GM18508 (cell line): Measurements from ENCODE around the gene MTG2.

ENCODE experiments used
- ATAC-seq: cut with Tn5 transposase; IDR thresholded peaks from one replicate; pipeline ENCODE4 v1.9.1; 2021; ENCODE audit warnings: moderate number of reproducible peaks; ENCODE audit not compliant: insufficient read depth, unreplicated experiment

Gene MTG2

DNA sequence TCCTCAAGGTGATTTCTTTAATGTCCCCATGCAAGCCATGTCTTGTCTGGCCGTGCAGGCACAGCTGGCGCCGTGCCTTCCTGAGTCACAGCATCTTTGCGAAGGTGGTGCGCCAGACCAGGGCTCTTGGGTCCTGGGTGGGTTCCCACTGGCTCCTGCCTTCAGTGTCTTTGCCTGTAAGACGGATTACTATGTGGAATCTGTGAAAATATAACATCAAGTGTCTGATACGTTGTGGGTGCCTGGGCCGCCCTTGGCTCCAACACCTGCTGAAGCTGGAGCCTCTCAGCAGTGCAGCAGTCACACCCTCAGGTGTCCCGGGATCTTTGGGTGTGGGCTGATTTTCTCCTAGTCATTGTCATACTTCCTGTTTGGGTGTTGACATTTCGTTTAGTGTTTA, 58.7 kb downstream of the MTG2 start:
- no peak for ATAC-seq

DNA sequence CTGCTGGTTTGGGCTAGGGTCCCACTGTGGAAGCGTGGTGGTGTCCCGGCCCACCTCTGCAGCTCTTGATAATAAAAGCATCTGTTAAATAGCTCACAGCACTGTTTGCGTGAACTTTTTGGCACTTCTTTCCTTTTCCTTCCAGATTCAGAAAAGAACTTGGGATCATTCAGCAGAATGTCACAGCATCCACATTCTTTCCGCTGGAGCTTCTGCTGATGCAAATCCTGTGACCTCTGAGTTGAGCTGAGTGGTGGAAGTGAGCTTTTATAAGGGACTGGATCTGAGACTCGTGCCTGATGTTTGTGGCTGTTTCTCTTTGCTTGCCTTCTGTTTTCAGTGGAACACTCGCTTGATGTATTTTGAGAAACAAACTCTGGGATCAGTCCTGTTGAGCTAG, 59.3 kb downstream of the MTG2 start:
- no peak for ATAC-seq

- no peak for ATAC-seq
These were observed 60.3 kb downstream of the MTG2 start for GRCh38 chr20:62243106-62243505.

GRCh38 chr20:62243906-62244515, 61.2 kb downstream of the MTG2 start:
- no peak for ATAC-seq

- ATAC-seq, result no peak
These were observed 61.8 kb downstream of the MTG2 start for GRCh38 chr20:62244644-62245108.

GRCh38 chr20:62245911-62246280, 63.1 kb downstream of the MTG2 start:
- ATAC-seq, result no peak

GRCh38 chr20:62246431-62246830, 63.6 kb downstream of the MTG2 start:
- ATAC-seq, result no peak

DNA sequence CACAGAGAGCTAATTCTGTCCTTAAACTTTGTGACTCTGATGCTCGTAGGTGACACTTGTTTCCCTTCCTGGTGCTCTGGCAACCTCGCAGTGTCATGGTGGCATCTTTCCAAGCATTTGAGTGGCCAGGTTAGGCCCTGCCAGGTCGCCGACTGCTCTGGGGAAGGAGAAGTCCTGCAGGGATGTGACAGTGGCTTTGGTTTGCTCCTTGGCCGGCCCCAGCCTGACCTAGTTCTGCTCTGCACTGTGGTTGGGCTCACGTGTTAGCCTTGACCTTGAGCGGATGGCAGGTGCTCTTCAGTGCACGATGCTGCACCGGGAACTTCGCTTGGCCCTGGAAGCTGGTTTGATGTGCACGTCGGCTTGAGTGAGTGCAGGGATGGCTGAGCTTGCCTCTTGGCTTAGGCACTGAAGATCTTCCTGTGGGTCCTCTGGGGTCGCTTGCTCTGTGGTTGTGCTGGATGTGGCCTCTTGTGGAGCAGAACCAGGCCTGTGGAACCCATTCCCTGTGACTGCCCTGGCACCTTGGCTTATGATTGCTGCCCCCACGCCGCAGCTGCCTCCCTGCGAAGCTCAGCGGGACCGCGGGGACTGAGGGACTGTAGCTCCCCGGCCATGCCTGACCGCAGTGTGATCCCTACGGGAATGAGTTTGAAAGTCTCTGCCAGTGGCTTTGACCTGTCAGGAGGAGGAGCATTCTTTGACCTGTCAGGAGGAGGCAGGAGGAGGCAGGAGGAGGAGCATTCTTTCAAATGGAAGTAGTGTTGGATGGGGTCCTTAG, 64.2 kb downstream of the MTG2 start:
- no peak for ATAC-seq

- ATAC-seq, result no peak
These were observed 66.2 kb downstream of the MTG2 start for GRCh38 chr20:62248890-62249560.

GRCh38 chr20:62252342-62252966, 69.6 kb downstream of the MTG2 start:
- ATAC-seq, result no peak
